Thymus (tissue), 11 donors: ENCODE measurements around the gene CTSL. TPM values are rescaled to one million over a fixed set of nuclear protein-coding genes. Genes with fewer than 3 reads are reported as not detected.

Source experiments
- DNase-seq, 9 donors: peaks; one replicate each; pipeline ENCODE4 v3.0.0-alpha.2; 2013; ENCODE audit warnings: low spot score in 9 of 9, low read depth in 6 of 9, missing footprints in 1 of 9
- H3K27ac ChIP-seq, 2 donors: one replicate each; pipeline ENCODE4 v1.5.1; 2013; ENCODE audit warnings: control low read depth in 1 of 2, low read depth in 1 of 2, low read length in 1 of 2, mild to moderate bottlenecking in 1 of 2, moderate library complexity in 1 of 2
- H3K27me3 ChIP-seq, 2 donors: one replicate each; pipeline ENCODE4 v1.5.1; 2013; ENCODE audit warnings: low read length in 1 of 2; ENCODE audit not compliant: control insufficient read depth in 2 of 2, insufficient read depth in 1 of 2
- H3K36me3 ChIP-seq, 2 donors: one replicate each; pipeline ENCODE4 v1.5.1; 2013; ENCODE audit warnings: low read length in 1 of 2, mild to moderate bottlenecking in 1 of 2, moderate library complexity in 1 of 2; ENCODE audit not compliant: control insufficient read depth in 2 of 2, insufficient read depth in 2 of 2
- H3K4me1 ChIP-seq, 2 donors: one replicate each; pipeline ENCODE4 v1.5.1; 2013; ENCODE audit warnings: low read length in 2 of 2; ENCODE audit not compliant: control insufficient read depth in 2 of 2, insufficient read depth in 2 of 2
- H3K4me3 ChIP-seq, 2 donors: one replicate each; pipeline ENCODE4 v1.5.1; 2013; ENCODE audit warnings: low read length in 2 of 2, control low read depth in 1 of 2, mild to moderate bottlenecking in 1 of 2
- H3K9me3 ChIP-seq, 2 donors: one replicate each; pipeline ENCODE4 v1.5.1; 2013; ENCODE audit warnings: low read length in 1 of 2, mild to moderate bottlenecking in 1 of 2; ENCODE audit not compliant: control insufficient read depth in 2 of 2, insufficient read depth in 1 of 2
- WGBS: extraction: QIAGEN DNeasy Blood & Tissue Kit; methylation state at CpG from one replicate; pipeline ENCODE4 v1.1.7; 2013; 5-methylcytosine and 5-hydroxymethylcytosine counted together
- polyA plus RNA-seq: library from polyadenylated mRNA; stranded (reverse); fragments of 200-250 nt; gene quantifications from one replicate; pipeline ENCODE4 v1.2.3, GENCODE V29; 2013
- total RNA-seq: library from RNA; stranded (reverse); fragments of 120-200 nt; gene quantifications from one replicate; pipeline ENCODE4 v1.2.4, GENCODE V29; 2013
- donor health status: healthy.

CTSL gene
- total and polyA plus RNA-seq, 2 donors: 117 to 264 TPM

- no peak overlapping the region for H3K4me3 ChIP-seq
- no peaks in the 10 kb centered on the region for H3K27me3 ChIP-seq
- peaks cover 42 to 73% of the 10 kb centered on the region in 2 donors for H3K36me3 ChIP-seq
- no peak for DNase-seq
- no peaks in the 10 kb centered on the region for H3K9me3 ChIP-seq
- H3K27ac ChIP-seq: no peak overlapping the region
- H3K4me1 ChIP-seq: no peaks in the 10 kb centered on the region
- 93% methylated on average over 1 of the region's 1 CpG for WGBS
Measured at GRCh38 chr9:87695523-87695922, 30.4 kb upstream of the CTSL start.

- 90% methylated on average over 7 of the region's 7 CpGs for WGBS
- Histone ChIP-seq H3K27ac (no peak overlapping the region), H3K4me1 (peaks cover 0 to under 1% of the 10 kb centered on the region in 2 donors), H3K36me3 (peaks cover 45 to 74% of the 10 kb centered on the region in 2 donors), H3K9me3 (no peaks in the 10 kb centered on the region), H3K4me3 (no peak overlapping the region), H3K27me3 (no peaks in the 10 kb centered on the region)
- no peak for DNase-seq
Measured at GRCh38 chr9:87696641-87697040, 29.3 kb upstream of the CTSL start.

- H3K4me1 ChIP-seq: peaks cover 0 to 3% of the 10 kb centered on the region in 2 donors
- DNase-seq: no peak
- WGBS: 98% methylated on average over 14 of the region's 14 CpGs
- peaks cover 57 to 84% of the 10 kb centered on the region in 2 donors for H3K36me3 ChIP-seq
- H3K27ac ChIP-seq: no peak overlapping the region
- H3K4me3 ChIP-seq: no peak overlapping the region
- H3K9me3 ChIP-seq: no peaks in the 10 kb centered on the region
- no peaks in the 10 kb centered on the region for H3K27me3 ChIP-seq
Measured at GRCh38 chr9:87698069-87698809, 27.7 kb upstream of the CTSL start.

GRCh38 chr9:87699835-87700234 is 26.1 kb upstream of the CTSL start:
- Histone ChIP-seq H3K9me3 (no peaks in the 10 kb centered on the region), H3K27me3 (no peaks in the 10 kb centered on the region), H3K4me3 (no peak overlapping the region), H3K27ac (no peak overlapping the region), H3K4me1 (peaks cover 0 to 3% of the 10 kb centered on the region in 2 donors), H3K36me3 (peaks cover 55 to 85% of the 10 kb centered on the region in 2 donors)
- DNase-seq: no peak
- 98% methylated on average over 4 of the region's 4 CpGs for WGBS

- no peak for DNase-seq
- 94% methylated on average over 9 of the region's 9 CpGs for WGBS
- Histone ChIP-seq H3K27ac (no peak overlapping the region), H3K9me3 (no peaks in the 10 kb centered on the region), H3K4me1 (peaks cover 0 to 3% of the 10 kb centered on the region in 2 donors), H3K27me3 (no peaks in the 10 kb centered on the region), H3K4me3 (no peak overlapping the region), H3K36me3 (peaks cover 61 to 80% of the 10 kb centered on the region in 2 donors)
Measured at GRCh38 chr9:87701491-87701890, 24.4 kb upstream of the CTSL start.

DNA sequence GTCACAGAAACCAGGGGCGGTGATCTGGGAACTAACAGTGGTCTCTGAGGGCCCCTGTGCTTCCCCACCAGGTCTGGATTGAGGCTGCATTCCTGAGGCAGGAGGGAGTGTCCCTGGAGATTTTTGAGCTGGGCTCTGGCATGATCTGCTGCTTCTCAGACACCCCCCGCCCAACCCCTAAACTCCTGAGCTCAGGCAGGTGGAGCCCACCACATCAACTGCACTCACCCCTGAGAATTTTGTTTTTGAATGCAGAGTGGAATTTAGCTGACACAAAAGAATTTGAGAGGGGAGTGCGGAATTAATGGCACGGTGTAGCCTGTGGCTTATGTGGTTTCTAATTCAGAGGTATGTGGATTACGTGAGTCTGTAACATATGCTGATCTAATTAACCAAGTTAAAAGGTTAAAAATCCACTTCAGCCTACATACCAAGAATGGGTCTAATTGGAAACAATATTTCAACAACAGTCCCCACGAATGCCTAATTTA is 23.9 kb upstream of the CTSL start:
- no peak for DNase-seq
- Histone ChIP-seq H3K27me3 (no peaks in the 10 kb centered on the region), H3K9me3 (no peaks in the 10 kb centered on the region), H3K36me3 (peaks cover 61 to 82% of the 10 kb centered on the region in 2 donors), H3K4me3 (no peak overlapping the region), H3K4me1 (peaks cover 0 to 3% of the 10 kb centered on the region in 2 donors), H3K27ac (no peak overlapping the region)
- WGBS: 68% methylated on average over 6 of the region's 6 CpGs

- peaks cover 61 to 81% of the 10 kb centered on the region in 2 donors for H3K36me3 ChIP-seq
- WGBS: 97% methylated on average over 9 of the region's 9 CpGs
Measured at GRCh38 chr9:87702921-87703320, 23.0 kb upstream of the CTSL start.

GRCh38 chr9:87703636-87704276 is 22.2 kb upstream of the CTSL start:
- H3K27ac ChIP-seq: no peak overlapping the region
- H3K27me3 ChIP-seq: no peaks in the 10 kb centered on the region
- peaks cover 0 to 3% of the 10 kb centered on the region in 2 donors for H3K4me1 ChIP-seq
- no peak for DNase-seq
- H3K9me3 ChIP-seq: no peaks in the 10 kb centered on the region
- WGBS: 97% methylated on average over 7 of the region's 7 CpGs
- no peak overlapping the region for H3K4me3 ChIP-seq
- peaks cover 57 to 78% of the 10 kb centered on the region in 2 donors for H3K36me3 ChIP-seq

More at GRCh38 chr9:87702921-87703320, 23.0 kb upstream of the CTSL start:
- H3K27me3 ChIP-seq: no peaks in the 10 kb centered on the region
- no peaks in the 10 kb centered on the region for H3K9me3 ChIP-seq
- H3K27ac ChIP-seq: no peak overlapping the region
- no peak for DNase-seq
- peaks cover 0 to 3% of the 10 kb centered on the region in 2 donors for H3K4me1 ChIP-seq
- H3K4me3 ChIP-seq: no peak overlapping the region

DNA sequence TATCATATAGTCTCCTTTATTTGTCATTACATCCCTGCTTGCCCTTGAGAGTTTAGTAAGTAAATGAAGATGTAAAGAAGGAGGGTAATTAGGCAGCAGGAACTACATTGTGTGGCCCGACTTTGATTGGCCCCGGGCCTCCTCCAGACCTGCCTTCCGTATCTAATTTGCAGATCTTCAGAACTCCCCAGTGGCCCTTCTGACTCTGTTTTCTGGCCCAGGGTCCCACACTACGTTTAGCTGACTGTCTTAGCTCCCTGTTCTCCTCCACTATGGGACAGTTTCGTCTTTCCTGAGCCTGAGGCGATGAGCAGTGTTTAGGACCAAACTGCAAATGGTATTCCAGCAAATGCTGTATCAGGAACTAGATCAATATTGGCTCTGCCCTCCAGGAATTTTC is 21.6 kb upstream of the CTSL start:
- 89% methylated on average over 6 of the region's 6 CpGs for WGBS
- no peak for DNase-seq
- Histone ChIP-seq H3K4me1 (peaks cover 0 to 6% of the 10 kb centered on the region in 2 donors), H3K27ac (no peak overlapping the region), H3K4me3 (no peak overlapping the region), H3K36me3 (peaks cover 57 to 75% of the 10 kb centered on the region in 2 donors), H3K9me3 (no peaks in the 10 kb centered on the region), H3K27me3 (no peaks in the 10 kb centered on the region)
